Smooth muscle cell (in vitro differentiated cells): ENCODE measurements around the gene MYMX. TPM values are rescaled to one million over a fixed set of nuclear protein-coding genes. Genes with fewer than 3 reads are reported as not detected.

Experiments used
- DNase-seq: peaks from one replicate; lab custom pipeline; 2025; ENCODE audit not compliant: unreplicated experiment; lab: John Stamatoyannopoulos, UW
- H2AFZ ChIP-seq: fragments of 200-600 bp; sonication (generic); 2 replicates; pipeline ENCODE4 v1.6.0; 2016; ENCODE audit warnings: antibody characterized with exemption, low read depth, mild to moderate bottlenecking
- H3F3A ChIP-seq: fragments of 200-600 bp; sonication (generic); 2 replicates; pipeline ENCODE4 v1.6.0; 2017; ENCODE audit warnings: antibody characterized with exemption, low read depth
- H3K27ac ChIP-seq: fragments of 200-600 bp; sonication (generic); 2 replicates; pipeline ENCODE4 v1.5.1; 2016; ENCODE audit warnings: low read depth, mild to moderate bottlenecking
- H3K27me3 ChIP-seq: fragments of 200-600 bp; sonication (generic); 2 replicates; pipeline ENCODE4 v1.6.1; 2016; ENCODE audit warnings: low read depth, mild to moderate bottlenecking
- H3K36me3 ChIP-seq: fragments of 200-600 bp; sonication (generic); 2 replicates; pipeline ENCODE4 v1.5.1; 2016; ENCODE audit warnings: low read depth
- H3K4me1 ChIP-seq: fragments of 200-600 bp; sonication (generic); 2 replicates; pipeline ENCODE4 v1.5.1; 2016; ENCODE audit warnings: low read depth
- H3K4me2 ChIP-seq: fragments of 200-600 bp; sonication (generic); 2 replicates; pipeline ENCODE4 v1.6.0; 2016; ENCODE audit warnings: mild to moderate bottlenecking
- H3K4me3 ChIP-seq: fragments of 200-600 bp; sonication (generic); 2 replicates; pipeline ENCODE4 v1.5.1; 2016; ENCODE audit warnings: mild to moderate bottlenecking
- H3K79me2 ChIP-seq: fragments of 200-600 bp; sonication (generic); 2 replicates; pipeline ENCODE4 v1.6.0; 2016; ENCODE audit warnings: low read depth, mild to moderate bottlenecking
- H3K9ac ChIP-seq: fragments of 200-600 bp; sonication (generic); 2 replicates; pipeline ENCODE4 v1.6.0; 2016; ENCODE audit warnings: low read depth
- H3K9me3 ChIP-seq: fragments of 200-600 bp; sonication (generic); replicated peaks from 2 replicates; pipeline ENCODE4 v1.5.1; 2016; ENCODE audit warnings: low read depth
- H4K20me1 ChIP-seq: fragments of 200-600 bp; sonication (generic); 2 replicates; pipeline ENCODE4 v1.6.0; 2016; ENCODE audit warnings: low read depth
- WGBS: methylation state at CpG from one replicate; pipeline ENCODE4 v1.1.7; 2016; ENCODE audit warnings: low lambda C conversion rate; 5-methylcytosine and 5-hydroxymethylcytosine counted together
- polyA plus RNA-seq: library from polyadenylated mRNA; unstranded; fragments of >200 nt; fragmentation: Nextera tagmentation; extraction: Ambion mirVana; gene quantifications from 2 replicates; pipeline ENCODE4 v1.2.1, GENCODE V29; 2016
- total RNA-seq: library from RNA; depleted of rRNA; stranded (reverse); fragments of >200 nt; gene quantifications from 2 replicates; pipeline ENCODE4 v1.2.3, GENCODE V29; 2014
- TF ChIP-seq, protein P1 (sequence below): fragments of 200-600 bp; sonication (generic); IDR thresholded peaks from 2 replicates; pipeline ENCODE4 v1.5.1; 2017; ENCODE audit warnings: borderline replicate concordance, mild to moderate bottlenecking, antibody characterized with exemption; ENCODE audit not compliant: insufficient read depth, poor library complexity, severe bottlenecking

MYMX gene
- total and polyA plus RNA-seq, 2 experiments from 2014 or later = not detected

DNA sequence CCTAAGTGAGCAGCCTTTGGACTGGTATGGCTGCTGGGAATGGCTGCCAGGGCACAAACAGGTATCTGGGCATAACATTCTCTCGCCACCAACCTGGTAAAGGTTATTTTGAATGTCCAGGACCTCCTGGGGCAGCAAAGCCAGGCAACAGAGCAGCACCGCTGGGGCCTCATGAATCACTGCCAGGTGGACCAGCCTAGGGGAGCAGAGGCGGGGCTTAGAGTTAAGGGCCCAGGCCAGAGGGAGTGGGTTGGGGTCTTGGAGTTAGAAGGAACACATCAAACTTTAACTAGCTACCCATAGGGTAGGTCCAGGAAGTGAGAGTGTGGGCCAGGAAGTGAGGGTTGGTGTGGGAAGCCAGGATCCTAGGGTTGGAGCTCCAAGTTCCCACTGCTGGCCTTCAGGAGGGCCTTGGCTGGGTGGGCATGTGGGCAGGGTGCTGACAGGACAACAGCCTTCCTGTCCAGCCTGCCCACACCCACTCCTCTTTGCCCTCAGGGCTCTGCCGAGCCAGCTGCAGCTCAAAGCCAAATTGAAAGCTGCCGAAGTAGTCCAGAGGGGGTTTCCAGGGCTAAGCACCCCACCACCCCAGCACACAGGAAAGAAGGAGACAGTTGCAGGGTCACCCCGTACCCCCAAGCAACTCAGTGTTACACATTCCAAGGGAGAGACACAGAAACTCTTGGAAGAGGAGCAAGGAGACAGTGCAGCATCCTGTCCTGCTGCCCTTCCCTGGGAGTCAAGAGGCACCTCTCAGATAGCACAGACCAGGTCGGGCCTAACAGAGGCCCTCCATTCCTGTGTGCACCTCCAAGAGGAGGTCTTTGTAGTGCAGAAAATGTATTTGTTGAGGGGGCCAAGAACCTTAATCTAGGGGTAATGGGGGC lies 46.0 kb downstream of the MYMX start:
- no peak for DNase-seq

DNA sequence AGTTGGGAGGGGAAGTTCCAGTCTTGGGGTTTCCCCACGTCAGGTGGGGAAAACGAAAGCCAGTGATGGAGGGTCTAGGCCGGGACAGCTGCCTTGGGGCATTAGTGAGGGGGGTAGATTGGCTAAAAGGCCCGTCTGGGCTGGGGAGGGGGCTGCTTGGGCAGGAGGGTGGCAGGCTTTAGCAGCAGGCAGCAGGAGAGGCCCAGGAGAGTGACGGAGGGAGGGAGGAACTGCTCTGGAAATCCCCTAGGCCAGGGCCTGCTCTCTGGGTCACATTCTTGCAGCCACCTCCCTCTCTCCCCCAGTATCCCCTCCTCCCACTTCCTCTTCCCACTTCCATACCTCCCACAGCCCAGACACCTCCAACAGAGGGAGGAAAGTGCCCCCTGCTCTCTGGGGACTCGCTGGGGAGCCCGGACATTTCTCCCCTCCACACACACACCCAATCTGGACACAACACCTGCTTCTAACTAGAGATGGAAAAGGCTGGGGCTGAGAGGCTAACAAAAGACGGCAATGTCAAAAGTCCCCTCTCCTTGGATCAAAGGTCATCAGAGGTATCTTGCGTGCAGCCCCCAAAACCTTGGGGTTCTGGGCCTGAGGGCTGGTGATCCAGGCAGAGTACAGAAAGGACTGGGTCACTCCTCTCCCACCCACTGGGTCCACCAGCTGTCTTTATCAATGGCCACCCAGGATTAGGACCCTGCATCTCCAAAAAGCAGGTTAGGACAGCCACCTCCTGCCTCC lies 46.8 kb downstream of the MYMX start:
- Histone ChIP-seq H3K9ac (peak overlapping the region; percentile 35), H3K27me3 (peaks cover 4% of the 10 kb centered on the region), H3K27ac (peak overlapping the region; percentile 42), H3K4me3 (peak overlapping the region; percentile 96), H3K79me2 (peaks cover 16% of the 10 kb centered on the region), H2AFZ (no peak overlapping the region), H3K4me2 (peak overlapping the region; percentile 98), H3K9me3 (no peaks in the 10 kb centered on the region), H3F3A (no peaks in the 10 kb centered on the region), H3K36me3 (no peaks in the 10 kb centered on the region), H3K4me1 (peaks cover 24% of the 10 kb centered on the region), H4K20me1 (peaks cover 13% of the 10 kb centered on the region)
- 70% methylated on average over 8 of the region's 9 CpGs for WGBS
- DNase-seq = no peak
- TF ChIP-seq, protein P1, sequence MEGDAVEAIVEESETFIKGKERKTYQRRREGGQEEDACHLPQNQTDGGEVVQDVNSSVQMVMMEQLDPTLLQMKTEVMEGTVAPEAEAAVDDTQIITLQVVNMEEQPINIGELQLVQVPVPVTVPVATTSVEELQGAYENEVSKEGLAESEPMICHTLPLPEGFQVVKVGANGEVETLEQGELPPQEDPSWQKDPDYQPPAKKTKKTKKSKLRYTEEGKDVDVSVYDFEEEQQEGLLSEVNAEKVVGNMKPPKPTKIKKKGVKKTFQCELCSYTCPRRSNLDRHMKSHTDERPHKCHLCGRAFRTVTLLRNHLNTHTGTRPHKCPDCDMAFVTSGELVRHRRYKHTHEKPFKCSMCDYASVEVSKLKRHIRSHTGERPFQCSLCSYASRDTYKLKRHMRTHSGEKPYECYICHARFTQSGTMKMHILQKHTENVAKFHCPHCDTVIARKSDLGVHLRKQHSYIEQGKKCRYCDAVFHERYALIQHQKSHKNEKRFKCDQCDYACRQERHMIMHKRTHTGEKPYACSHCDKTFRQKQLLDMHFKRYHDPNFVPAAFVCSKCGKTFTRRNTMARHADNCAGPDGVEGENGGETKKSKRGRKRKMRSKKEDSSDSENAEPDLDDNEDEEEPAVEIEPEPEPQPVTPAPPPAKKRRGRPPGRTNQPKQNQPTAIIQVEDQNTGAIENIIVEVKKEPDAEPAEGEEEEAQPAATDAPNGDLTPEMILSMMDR = no peak

More for the DNA sequence above, 46.0 kb downstream of the MYMX start:
- TF ChIP-seq, protein P1 = no peak
- peaks cover 7% of the 10 kb centered on the region for H3F3A ChIP-seq
- H3K9ac ChIP-seq = peak overlapping the region; percentile 28
- no peak overlapping the region for H2AFZ ChIP-seq
- H3K27ac ChIP-seq = peak overlapping the region; percentile 42
- H3K79me2 ChIP-seq = peaks cover 16% of the 10 kb centered on the region
- WGBS = 84% methylated on average over 7 of the region's 7 CpGs
- H3K9me3 ChIP-seq = no peaks in the 10 kb centered on the region
- H3K36me3 ChIP-seq = no peaks in the 10 kb centered on the region
- no peaks in the 10 kb centered on the region for H3K27me3 ChIP-seq
- H4K20me1 ChIP-seq = peaks cover 13% of the 10 kb centered on the region
- H3K4me2 ChIP-seq = peak overlapping the region; percentile 98
- H3K4me1 ChIP-seq = peaks cover 25% of the 10 kb centered on the region
- peak overlapping the region; percentile 96 for H3K4me3 ChIP-seq

DNA sequence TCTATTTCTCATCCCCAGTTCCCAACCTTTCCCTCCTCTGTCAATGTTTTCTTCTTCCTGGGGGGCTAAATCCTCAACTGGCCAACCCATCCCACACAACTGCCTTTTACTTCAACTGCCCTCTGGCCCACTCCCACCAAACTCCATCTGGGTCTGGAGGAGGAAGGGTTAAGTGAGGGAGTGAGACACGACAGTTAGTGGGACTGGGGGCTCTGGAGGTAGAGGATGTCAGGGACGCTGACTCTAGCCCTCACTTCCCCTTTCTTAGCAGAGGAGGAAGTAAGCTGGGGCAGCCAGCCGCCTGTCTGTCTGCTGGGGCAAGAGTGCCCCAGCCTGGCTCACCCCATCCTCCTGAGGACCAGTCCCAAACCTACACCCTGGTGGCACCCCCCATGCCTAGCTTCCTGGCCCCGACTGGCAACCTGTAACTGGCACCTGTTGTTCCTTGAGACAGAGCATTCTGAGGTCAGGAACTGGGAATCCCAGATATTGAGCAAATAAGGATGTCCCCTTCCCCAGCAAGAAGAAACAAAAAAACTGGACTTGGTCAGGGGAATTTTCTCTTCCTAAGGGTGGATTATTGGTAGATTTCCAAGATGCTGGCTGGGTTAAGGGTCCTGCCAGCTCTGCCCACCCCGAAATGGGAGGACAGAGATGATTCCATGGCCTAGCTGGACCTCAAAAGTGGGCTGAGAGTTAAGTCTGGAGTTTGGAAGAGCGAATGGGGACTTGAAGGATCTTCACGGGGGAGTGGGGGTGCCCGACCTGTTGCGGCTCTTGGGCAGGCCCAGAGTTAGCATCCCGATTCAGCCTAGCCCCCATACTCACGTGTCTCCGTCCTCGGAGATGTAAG lies 47.7 kb downstream of the MYMX start:
- H3K79me2 ChIP-seq = peaks cover 16% of the 10 kb centered on the region
- H3F3A ChIP-seq = no peaks in the 10 kb centered on the region
- peaks cover 25% of the 10 kb centered on the region for H3K4me1 ChIP-seq
- TF ChIP-seq, protein P1 = no peak
- 17% methylated on average over 13 of the region's 13 CpGs for WGBS
- no peaks in the 10 kb centered on the region for H3K9me3 ChIP-seq
- H3K4me2 ChIP-seq = peak overlapping the region; percentile 98
- DNase-seq = no peak
- peak overlapping the region; percentile 89 for H3K9ac ChIP-seq
- H3K27me3 ChIP-seq = peaks cover 13% of the 10 kb centered on the region
- H3K27ac ChIP-seq = peak overlapping the region; percentile 79
- no peaks in the 10 kb centered on the region for H3K36me3 ChIP-seq
- peak overlapping the region; percentile 96 for H3K4me3 ChIP-seq
- peak overlapping the region; percentile 63 for H2AFZ ChIP-seq
- peaks cover 13% of the 10 kb centered on the region for H4K20me1 ChIP-seq
